K562 (cell line): ENCODE measurements around the gene DNAJC12. TPM values are rescaled to one million over a fixed set of nuclear protein-coding genes. Genes with fewer than 3 reads are reported as not detected.
A peak's percentile ranks its signal among the peaks of the same experiment; 100 is the strongest.

Experiments
- ATAC-seq: fragments of 200-7000 bp; cut with Tn5 transposase; 3 replicates; pipeline ENCODE4 v1.9.1; 2020; ENCODE audit warnings: moderate library complexity
- BruUV-seq: library from RNA; stranded (reverse); fragments of 400-500 nt; replicated peaks from 2 replicates; lab custom pipeline; 2021; lab: Mats Ljungman, UMichigan
- CTCF ChIA-PET: fragments of 300-600 bp; formaldehyde crosslinking; extraction: SDS; loops from one replicate; lab custom pipeline; 2021; ENCODE audit warnings: low intra/inter-chr PET ratio; lab: Yijun Ruan, JAX
- POLR2A ChIA-PET: fragments of 300-600, 350-650 bp; sonication (Branson Sonifier 250); formaldehyde crosslinking; extraction: SDS; loops from one replicate; lab custom pipeline; 2021; ENCODE audit warnings: antibody characterized with exemption, inconsistent platforms; lab: Yijun Ruan, JAX
- DNase-seq, 4 experiments: peaks; one replicate each; pipeline versions ENCODE4 v3.0.0 to v3.0.0-alpha.2; 2011 to 2018; ENCODE audit warnings: low spot score in 3 of 4, mixed read lengths in 3 of 4; ENCODE audit errors: extremely low read depth in 1 of 4
- FAIRE-seq: peaks from 2 replicates; lab custom pipeline; 2011; peaks lifted over from hg19 to GRCh38; lab: Jason Lieb, UNC
- H2AFZ ChIP-seq: 2 replicates; pipeline ENCODE4 v1.6.0; 2011; ENCODE audit warnings: low read depth, low read length, control low read depth, inconsistent platforms
- H3K27ac ChIP-seq: fragments of 200-600 bp; 3 replicates; pipeline ENCODE4 v1.8.0; 2011; ENCODE audit warnings: low read depth, mild to moderate bottlenecking, control low read depth, inconsistent platforms, low read length, moderate library complexity, mixed read lengths; ENCODE audit errors: extremely low read depth
- H3K27me3 ChIP-seq, 2 experiments: fragments of 300-600 bp in 1 of 2; 2 replicates in 1 of 2; 3 replicates in 1 of 2; pipeline versions ENCODE4 v1.6.0 to v1.8.0; 2011; ENCODE audit warnings: inconsistent platforms in 2 of 2, low read length in 2 of 2, mild to moderate bottlenecking in 1 of 2, mixed read lengths in 1 of 2, moderate library complexity in 1 of 2; ENCODE audit not compliant: control insufficient read depth in 2 of 2, insufficient read depth in 2 of 2
- H3K36me3 ChIP-seq: fragments of 300-600 bp; 3 replicates; pipeline ENCODE4 v1.8.0; 2011; ENCODE audit warnings: mild to moderate bottlenecking, low read length, inconsistent platforms; ENCODE audit not compliant: control insufficient read depth, insufficient read depth
- H3K4me1 ChIP-seq, 2 experiments: fragments of 200-600 bp in 1 of 2; replicated peaks in 1 of 2; 2 replicates in 1 of 2; 3 replicates in 1 of 2; pipeline versions ENCODE4 v1.5.1 to v1.8.0; 2011; ENCODE audit warnings: inconsistent platforms in 2 of 2, low read length in 2 of 2, mild to moderate bottlenecking in 1 of 2, mixed read lengths in 1 of 2, moderate library complexity in 1 of 2; ENCODE audit not compliant: control insufficient read depth in 2 of 2, insufficient read depth in 2 of 2
- H3K4me2 ChIP-seq: 2 replicates; pipeline ENCODE4 v1.6.1; 2011; ENCODE audit warnings: low read length, control low read depth, inconsistent platforms, mixed read lengths; ENCODE audit not compliant: insufficient read depth
- H3K4me3 ChIP-seq: fragments of 200-600 bp; sonication (generic), shearing (Covaris generic); 2 replicates; pipeline ENCODE4 v1.5.1; 2016; ENCODE audit warnings: control low read depth, inconsistent platforms
- H3K79me2 ChIP-seq: fragments of 200-600 bp; 3 replicates; pipeline ENCODE4 v1.8.0; 2011; ENCODE audit warnings: low read length, inconsistent platforms; ENCODE audit not compliant: control insufficient read depth, insufficient read depth
- H3K9ac ChIP-seq, 2 experiments: 2 replicates each; pipeline versions ENCODE4 v1.6.0 to v1.6.1; 2011; ENCODE audit warnings: low read depth in 2 of 2, low read length in 2 of 2, control low read depth in 1 of 2, inconsistent platforms in 1 of 2, mild to moderate bottlenecking in 1 of 2, mixed read lengths in 1 of 2; ENCODE audit not compliant: insufficient read depth in 1 of 2
- H3K9me1 ChIP-seq: one replicate; pipeline ENCODE4 v1.6.0; 2011; ENCODE audit warnings: inconsistent platforms, mild to moderate bottlenecking, low read length, moderate library complexity; ENCODE audit not compliant: control insufficient read depth, insufficient read depth
- H3K9me3 ChIP-seq: replicated peaks from 2 replicates; pipeline ENCODE4 v1.5.1; 2011; ENCODE audit warnings: low read depth, low read length, inconsistent platforms; ENCODE audit not compliant: control insufficient read depth, insufficient read depth
- H4K20me1 ChIP-seq: replicated peaks from 2 replicates; pipeline ENCODE4 v1.6.1; 2011; ENCODE audit warnings: low read length, inconsistent platforms, mixed read lengths; ENCODE audit not compliant: control insufficient read depth, insufficient read depth
- MCM7 ChIP-seq, 2 experiments: fragments of 450-650 bp; IDR thresholded peaks; 2 replicates each; pipeline ENCODE4 v1.6.1; 2016 to 2018
- ZBTB40 ChIP-seq, 2 experiments: fragments of 450-650 bp in 1 of 2; sonication (generic) in 1 of 2; formaldehyde crosslinking in 1 of 2; IDR thresholded peaks; 2 replicates each; pipeline versions ENCODE4 v1.7.1 to v1.9.0; 2016 to 2022; ENCODE audit warnings: inconsistent platforms in 1 of 2, mild to moderate bottlenecking in 1 of 2, missing genetic modification reagents in 1 of 2
- WGBS: fragments of 100-300 bp; shearing (Covaris generic); methylation state at CpG from one replicate; pipeline ENCODE4 v1.1.6; 2016; ENCODE audit warnings: low coverage, mixed read lengths; ENCODE audit not compliant: insufficient coverage; ENCODE audit errors: missing lambda C conversion rate; 5-methylcytosine and 5-hydroxymethylcytosine counted together
- in situ Hi-C: fragments of 300-500 bp; cut with MboI; formaldehyde crosslinking; loops from 4 replicates; pipeline ENCODE4 v1.15.0; 2018; ENCODE audit warnings: inconsistent platforms, mixed read lengths
- intact Hi-C: fragments of 100-400 bp; cut with micrococcal nuclease; formaldehyde crosslinking; loops from 2 replicates; pipeline ENCODE4 v1.14.2; 2022
- polyA plus RNA-seq, 8 experiments: library from polyadenylated mRNA; depleted of rRNA in 4 of 8; stranded (reverse) in 5 of 8; unstranded in 3 of 8; fragments of >200 nt; fragmentation: Nextera tagmentation in 2 of 8; fragmentation: Illumina TruSeq in 1 of 8; extraction: Ambion mirVana in 2 of 8; extraction: Trizol in 1 of 8; gene quantifications; 2 replicates each; pipeline versions ENCODE4 v1.2.1 to v1.2.3, GENCODE V29; 2011 to 2014; ENCODE audit warnings: inconsistent platforms in 1 of 8, missing spikeins in 1 of 8
- total RNA-seq, 7 experiments: library from RNA; depleted of rRNA in 6 of 7; stranded (reverse); fragments of >200 nt in 6 of 7; fragmentation: Illumina TruSeq in 2 of 7; extraction: Trizol in 2 of 7; gene quantifications; 2 replicates each; pipeline versions ENCODE4 v1.2.1 to v1.2.3, GENCODE V29; 2011 to 2021; ENCODE audit warnings: low replicate concordance in 1 of 7

The DNAJC12 gene
- total and polyA plus RNA-seq, 9 of the 15 experiments (the other 6 are each of a cell fraction or from before 2014, with no cell fraction given), result 7.4 to 95.9 (median 68.5) TPM

DNA sequence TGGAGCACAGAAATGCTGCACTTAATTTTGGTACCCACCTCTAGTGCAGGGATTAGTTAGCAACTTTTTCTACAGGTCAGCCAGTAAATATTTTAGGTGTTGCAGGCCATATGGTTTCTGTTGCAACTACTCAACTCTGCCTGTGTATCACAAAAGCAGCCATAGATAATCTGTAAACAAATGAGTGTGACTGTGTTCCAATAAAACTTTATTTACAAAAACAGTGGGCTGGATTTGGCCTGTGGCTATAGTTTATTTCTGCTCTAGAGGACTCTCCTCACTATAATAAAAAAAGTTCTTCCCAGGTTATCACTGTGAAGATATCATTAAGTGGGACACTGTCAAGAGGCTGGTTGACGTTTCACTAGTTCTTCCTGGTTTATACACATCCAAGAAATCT is 65.8 kb downstream of the DNAJC12 start:
- H3K79me2 ChIP-seq, result no peaks in the 10 kb centered on the region
- intact Hi-C loops, result no loop called here
- ChIA-PET CTCF (no interaction called here), POLR2A (no interaction called here)
- 0% methylated on average over 1 of the region's 1 CpG for WGBS
- no peak for ATAC-seq
- no peaks in the 10 kb centered on the region for H4K20me1 ChIP-seq
- peaks cover 3 to 4% of the 10 kb centered on the region in 2 experiments; a peak in 3 of 5 replicates for H3K27me3 ChIP-seq
- in situ Hi-C loops, result loop anchor here (10.0 kb wide), 1 partner anchor 107 kb away; no protein-coding TSS in a partner anchor
- H3K27ac ChIP-seq, result no peak overlapping the region
- no peak overlapping the region for H3K9ac ChIP-seq
- H3K36me3 ChIP-seq, result no peaks in the 10 kb centered on the region
- TF ChIP-seq ZBTB40 (IDR thresholded peaks at IDR 0.05), result peak; percentile 92
- TF ChIP-seq ZBTB40 (CRISPR knock-in tag; IDR thresholded peaks at IDR 0.05), result 0 out of 2 replicates have a peak, but pooled peaks have one; percentile 49
- no peak for TF ChIP-seq MCM7 (IDR thresholded peaks at IDR 0.05)
- no peaks in the 10 kb centered on the region for H3K9me1 ChIP-seq
- BruUV-seq, result no TSS peak
- no peaks in the 10 kb centered on the region for H3K4me1 ChIP-seq
- H3K9me3 ChIP-seq, result no peaks in the 10 kb centered on the region
- no peak overlapping the region for H2AFZ ChIP-seq
- H3K4me2 ChIP-seq, result no peak overlapping the region
- DNase-seq, result no peak
- no peak for FAIRE-seq
- no peak overlapping the region for H3K4me3 ChIP-seq
